Stimulated activated CD4-positive, alpha-beta T cell treated with anti-CD3 and anti-CD28 coated beads, Interleukin-4, amount 100 ng/mL, for 24 hours (primary cell): Measurements from ENCODE around the gene MCM3AP.

Experiments
- DNase-seq: peaks from one replicate; pipeline ENCODE4 v3.0.0-alpha.2; 2020

The MCM3AP gene

GRCh38 chr21:46215436-46216131, 69.8 kb downstream of the MCM3AP start:
- DNase-seq: no peak

- no peak for DNase-seq
Observed at GRCh38 chr21:46214478-46215340, 70.7 kb downstream of the MCM3AP start.

- DNase-seq: no peak
Observed at GRCh38 chr21:46213620-46214286, 71.7 kb downstream of the MCM3AP start.

GRCh38 chr21:46212721-46213484, 72.5 kb downstream of the MCM3AP start:
- no peak for DNase-seq

- DNase-seq: no peak
Observed at GRCh38 chr21:46211786-46212720, 73.4 kb downstream of the MCM3AP start.

- DNase-seq: no peak
Observed at GRCh38 chr21:46211376-46211775, 74.0 kb downstream of the MCM3AP start.

GRCh38 chr21:46210378-46211136, 74.9 kb downstream of the MCM3AP start:
- no peak for DNase-seq

- DNase-seq: no peak
Observed at GRCh38 chr21:46208761-46209721, 76.4 kb downstream of the MCM3AP start.

GRCh38 chr21:46207920-46208591, 77.4 kb downstream of the MCM3AP start:
- no peak for DNase-seq

- no peak for DNase-seq
Observed at GRCh38 chr21:46207006-46207919, 78.1 kb downstream of the MCM3AP start.

GRCh38 chr21:46206163-46207005, 79.0 kb downstream of the MCM3AP start:
- DNase-seq: no peak

- DNase-seq: no peak
Observed at GRCh38 chr21:46205766-46206162, 79.6 kb downstream of the MCM3AP start.

- DNase-seq: no peak
Observed at GRCh38 chr21:46205166-46205565, 80.2 kb downstream of the MCM3AP start.

GRCh38 chr21:46203203-46203600, 82.2 kb downstream of the MCM3AP start:
- no peak for DNase-seq

GRCh38 chr21:46202592-46203202, 82.7 kb downstream of the MCM3AP start:
- no peak for DNase-seq
